HL-60/S4 treated with phorbol 12-myristate 13-acetate at 8.2 ng/mL for 4 days and 3 days (cell line): ENCODE results near the gene FANCL.
"Not testable (repeated sequence)": the region's sequence is repeated elsewhere in the genome, so short reads cannot be mapped to it uniquely, and the experiment has no call there.

ENCODE experiments used
- in situ Hi-C: fragments of 300-500 bp; cut with MboI; formaldehyde crosslinking; loops from 2 replicates; pipeline ENCODE4 v1.15.0; 2022; ENCODE audit warnings: low sequenced_read_pairs

Gene FANCL

GRCh38 chr2:58155160-58155778 is 85.9 kb downstream of the FANCL start:
- in situ Hi-C loops = no loop called here

- in situ Hi-C loops = no loop called here
Measured at GRCh38 chr2:58146707-58147106, 94.4 kb downstream of the FANCL start.

- in situ Hi-C loops = not testable (repeated sequence)
Measured at GRCh38 chr2:58145769-58146168, 95.4 kb downstream of the FANCL start.

- in situ Hi-C loops = no loop called here
Measured at GRCh38 chr2:58140508-58141072, 100.5 kb downstream of the FANCL start.

- in situ Hi-C loops = no loop called here
Measured at GRCh38 chr2:58138396-58139030, 102.6 kb downstream of the FANCL start.

GRCh38 chr2:58137856-58138255 is 103.3 kb downstream of the FANCL start:
- in situ Hi-C loops = no loop called here

GRCh38 chr2:58137221-58137620 is 103.9 kb downstream of the FANCL start:
- in situ Hi-C loops = no loop called here

- in situ Hi-C loops = no loop called here
Measured at GRCh38 chr2:58135861-58136260, 105.3 kb downstream of the FANCL start.

- in situ Hi-C loops = no loop called here
Measured at GRCh38 chr2:58133395-58133794, 107.7 kb downstream of the FANCL start.

GRCh38 chr2:58131191-58132011 is 109.7 kb downstream of the FANCL start:
- in situ Hi-C loops = no loop called here

GRCh38 chr2:58130238-58130637 is 110.9 kb downstream of the FANCL start:
- in situ Hi-C loops = no loop called here

- in situ Hi-C loops = no loop called here
Measured at GRCh38 chr2:58127111-58127510, 114.0 kb downstream of the FANCL start.

GRCh38 chr2:58122540-58122939 is 118.6 kb downstream of the FANCL start:
- in situ Hi-C loops = no loop called here

- in situ Hi-C loops = no loop called here
Measured at GRCh38 chr2:58122040-58122439, 119.1 kb downstream of the FANCL start.

- in situ Hi-C loops = no loop called here
Measured at GRCh38 chr2:58120626-58121229, 120.4 kb downstream of the FANCL start.

GRCh38 chr2:58113563-58113962 is 127.6 kb downstream of the FANCL start:
- in situ Hi-C loops = not testable (repeated sequence)

GRCh38 chr2:58110765-58111164 is 130.4 kb downstream of the FANCL start:
- in situ Hi-C loops = no loop called here

- in situ Hi-C loops = no loop called here
Measured at GRCh38 chr2:58109481-58109880, 131.6 kb downstream of the FANCL start.
